ENCODE results near the gene TMEM132C.
A peak's percentile ranks its signal among the peaks of the same experiment; 100 is the strongest.

The TMEM132C gene

GRCh38 chr12:128729628-128730121 lies 462.7 kb downstream of the TMEM132C start:
- FAIRE-seq (no peak), DNase-seq (ENCODE audit: extremely low spot score, insufficient read length, low read depth) (no peak)

- DNase-seq (ENCODE audit: extremely low spot score, insufficient read length, low read depth) (no peak), FAIRE-seq (no peak)
Measured at GRCh38 chr12:128734371-128734770, 467.4 kb downstream of the TMEM132C start.

DNA sequence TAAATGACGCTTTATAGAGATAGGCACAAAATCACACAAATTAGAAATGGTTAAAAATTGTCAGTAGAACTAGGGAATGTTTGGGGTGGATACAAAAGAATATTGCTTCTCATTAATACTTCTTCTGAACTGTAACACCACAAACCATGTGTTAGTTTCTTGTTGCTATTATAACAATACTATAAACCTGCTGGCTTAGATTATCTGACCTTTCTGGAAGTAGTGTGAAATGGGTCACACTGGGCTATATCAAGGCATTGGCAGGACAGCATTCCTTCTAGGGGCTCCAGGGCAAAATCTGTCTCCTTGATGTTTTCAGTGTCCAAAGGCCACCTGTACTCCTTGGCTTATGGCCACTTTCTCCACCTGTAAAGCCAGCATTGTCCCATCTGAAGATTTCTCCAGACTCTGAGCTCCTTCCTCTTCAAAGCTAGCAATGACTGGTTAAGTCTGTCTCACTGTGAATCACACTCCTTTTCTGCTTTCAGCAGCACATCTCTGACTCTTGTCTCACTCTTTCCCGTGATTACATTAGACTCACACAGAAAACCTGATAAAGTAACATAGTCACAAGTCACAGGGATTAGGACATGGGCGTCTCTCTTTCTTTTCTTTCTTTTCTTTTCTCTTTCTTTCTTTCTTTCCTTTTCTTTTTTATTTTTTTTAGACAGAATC lies 470.5 kb downstream of the TMEM132C start:
- no peak for FAIRE-seq
- no peak for DNase-seq (ENCODE audit: extremely low spot score, insufficient read length, low read depth)

DNA sequence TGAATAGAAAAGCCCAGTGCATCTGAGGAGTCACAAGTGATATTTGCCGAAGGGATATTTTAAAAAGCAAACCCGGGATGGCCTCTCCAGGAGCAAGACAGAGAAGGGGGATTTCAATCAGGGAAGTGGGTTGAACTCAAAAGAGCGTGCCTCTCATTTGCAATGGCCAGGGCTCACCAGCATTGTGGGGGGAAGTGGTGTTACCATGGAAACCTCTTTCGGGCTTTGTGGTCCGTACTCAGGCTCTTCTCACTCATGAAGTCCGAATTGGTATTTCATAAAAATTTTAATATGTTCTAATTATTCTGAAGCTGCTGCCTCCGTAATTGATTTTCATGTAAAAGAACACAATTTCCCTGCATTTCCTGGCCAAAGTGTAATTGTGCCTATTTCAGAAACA lies 476.9 kb downstream of the TMEM132C start:
- DNase-seq (ENCODE audit: extremely low spot score, insufficient read length, low read depth) (no peak), FAIRE-seq (no peak)

DNA sequence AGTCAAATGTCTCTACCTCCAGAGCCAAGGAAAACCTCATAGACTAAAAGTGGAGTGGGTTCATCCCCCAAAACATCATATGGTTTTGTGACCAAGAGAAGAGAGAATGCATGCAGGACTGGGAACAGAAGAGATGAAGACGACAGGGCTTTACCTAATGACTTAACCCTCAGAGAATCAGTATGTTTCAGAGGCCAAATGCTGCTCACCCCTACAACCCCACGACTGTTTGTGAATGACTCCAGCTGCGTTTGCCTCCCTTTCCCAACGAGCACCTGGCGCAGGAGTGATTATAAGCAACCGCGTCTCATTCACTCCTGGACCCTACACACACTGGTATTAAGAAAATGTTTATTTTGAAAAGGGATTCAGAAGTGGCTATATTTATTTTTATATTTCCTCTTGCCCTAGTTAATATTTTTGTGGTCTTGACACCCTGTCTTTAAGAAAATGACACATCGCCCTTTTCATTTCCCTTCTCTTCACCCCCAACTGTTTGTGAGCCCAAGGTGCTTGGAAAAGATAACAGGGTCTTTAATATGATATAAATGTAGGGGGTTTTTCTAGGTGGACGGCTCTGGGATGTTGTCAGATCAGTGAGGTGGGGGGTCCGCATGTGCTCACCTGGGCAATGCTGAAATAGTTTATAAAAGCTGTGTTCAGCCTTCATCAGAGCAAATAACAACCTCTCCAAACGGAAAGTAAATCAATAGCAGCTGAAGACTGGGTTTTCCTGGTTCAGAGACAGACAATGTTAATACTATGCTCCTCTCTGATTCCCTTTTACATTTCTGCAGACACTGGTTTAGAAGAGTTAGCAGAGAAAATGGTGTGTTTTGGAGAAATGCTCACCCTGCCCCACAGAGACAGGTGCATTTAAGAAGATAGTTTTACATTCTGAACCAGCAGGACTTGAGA lies 479.1 kb downstream of the TMEM132C start:
- no peak for DNase-seq (ENCODE audit: extremely low spot score, insufficient read length, low read depth)

DNA sequence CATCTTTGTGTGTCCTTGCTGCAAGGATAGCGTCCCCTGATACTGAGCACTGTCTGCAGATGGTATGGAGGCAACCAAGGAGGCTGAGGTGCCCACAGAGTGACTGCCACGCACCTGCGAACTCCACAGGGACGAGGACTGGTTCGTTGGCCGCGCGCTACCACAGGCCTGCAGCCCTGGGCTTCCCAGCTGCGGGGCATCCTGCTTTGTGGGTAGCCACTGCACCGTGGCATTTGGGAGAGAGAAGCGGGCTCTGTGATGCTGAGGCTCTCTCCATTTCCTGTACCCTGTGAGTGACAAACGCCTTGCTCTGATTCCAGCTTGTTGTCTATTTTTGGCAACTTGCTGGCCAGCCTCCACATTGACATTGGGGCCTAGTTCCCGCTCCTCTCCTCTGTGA lies 480.5 kb downstream of the TMEM132C start:
- DNase-seq (ENCODE audit: extremely low spot score, insufficient read length, low read depth) (no peak), FAIRE-seq (no peak)

More for the DNA sequence above, 479.1 kb downstream of the TMEM132C start:
- peak; percentile 31 for FAIRE-seq

DNA sequence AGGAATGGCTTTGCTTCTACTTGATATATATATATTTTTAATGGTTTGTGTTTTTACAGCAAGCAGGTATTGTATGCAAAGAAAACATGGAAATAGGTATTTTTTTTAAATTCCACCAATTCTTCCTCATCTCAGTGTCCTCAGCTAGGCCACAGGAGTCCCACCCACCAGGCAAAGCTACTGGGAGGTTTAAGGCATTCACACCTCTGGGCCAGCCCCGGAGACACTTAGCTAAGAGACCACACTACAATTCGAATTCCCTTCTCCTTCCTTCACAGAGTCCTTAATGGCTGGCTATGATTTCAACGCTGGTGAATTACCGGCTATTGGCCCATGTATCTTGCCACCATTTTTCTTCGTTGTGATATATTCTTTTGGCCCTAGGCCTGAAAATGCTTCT lies 485.4 kb downstream of the TMEM132C start:
- no peak for DNase-seq (ENCODE audit: extremely low spot score, insufficient read length, low read depth)
- FAIRE-seq = no peak

DNA sequence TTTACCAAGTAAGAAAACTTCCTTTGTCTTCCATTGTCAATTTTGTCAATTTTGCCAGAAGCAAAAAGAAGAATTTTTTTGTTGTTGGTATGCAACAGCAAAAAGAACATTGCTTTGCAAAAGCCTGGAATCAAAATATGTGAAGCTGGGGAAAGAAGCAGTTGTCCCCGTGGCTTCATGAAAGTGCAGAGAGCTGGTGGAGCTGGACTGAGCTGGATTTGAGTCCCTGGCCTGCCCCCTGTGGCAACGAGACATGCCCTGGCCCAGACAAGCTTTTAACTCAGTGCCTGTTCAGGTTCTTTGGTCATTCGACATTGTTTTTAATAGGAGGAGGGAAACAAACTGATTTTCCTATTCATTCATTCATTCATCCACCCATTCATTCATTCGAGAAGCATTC lies 486.5 kb downstream of the TMEM132C start:
- no peak for FAIRE-seq
- DNase-seq (ENCODE audit: extremely low spot score, insufficient read length, low read depth) = no peak

DNA sequence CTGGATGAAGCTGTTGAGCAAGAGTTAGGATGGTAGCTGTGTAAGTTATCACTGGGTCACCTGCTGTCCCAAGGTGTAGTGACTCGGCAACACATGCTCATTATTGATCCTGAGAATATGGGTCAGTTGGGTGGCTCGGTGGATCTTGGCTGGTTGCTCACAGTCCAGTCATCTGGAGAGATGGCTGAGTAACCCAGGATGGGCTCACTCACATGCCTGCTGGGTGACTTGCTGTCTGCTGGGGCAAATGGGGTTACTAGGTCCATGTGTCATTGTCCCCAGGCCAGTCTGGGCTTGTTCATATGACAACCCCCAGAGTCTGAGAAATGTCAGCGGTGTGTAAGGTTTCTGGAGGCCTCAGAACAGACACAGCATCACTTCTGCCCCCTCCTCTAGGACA lies 487.3 kb downstream of the TMEM132C start:
- FAIRE-seq (no peak), DNase-seq (ENCODE audit: extremely low spot score, insufficient read length, low read depth) (no peak)

GRCh38 chr12:128755566-128755965 lies 488.6 kb downstream of the TMEM132C start:
- no peak for FAIRE-seq
- DNase-seq (ENCODE audit: extremely low spot score, insufficient read length, low read depth) = no peak
